CD4-positive, alpha-beta T cell treated with Interferon alpha-2 for 1 hour (primary cell): Measurements from ENCODE around the gene THUMPD3.
A peak's percentile ranks its signal among the peaks of the same experiment; 100 is the strongest.

ENCODE experiments used
- DNase-seq, 2 donors: peaks; one replicate each; pipeline ENCODE4 v3.0.0-alpha.2; 2020 to 2022

THUMPD3 gene

DNA sequence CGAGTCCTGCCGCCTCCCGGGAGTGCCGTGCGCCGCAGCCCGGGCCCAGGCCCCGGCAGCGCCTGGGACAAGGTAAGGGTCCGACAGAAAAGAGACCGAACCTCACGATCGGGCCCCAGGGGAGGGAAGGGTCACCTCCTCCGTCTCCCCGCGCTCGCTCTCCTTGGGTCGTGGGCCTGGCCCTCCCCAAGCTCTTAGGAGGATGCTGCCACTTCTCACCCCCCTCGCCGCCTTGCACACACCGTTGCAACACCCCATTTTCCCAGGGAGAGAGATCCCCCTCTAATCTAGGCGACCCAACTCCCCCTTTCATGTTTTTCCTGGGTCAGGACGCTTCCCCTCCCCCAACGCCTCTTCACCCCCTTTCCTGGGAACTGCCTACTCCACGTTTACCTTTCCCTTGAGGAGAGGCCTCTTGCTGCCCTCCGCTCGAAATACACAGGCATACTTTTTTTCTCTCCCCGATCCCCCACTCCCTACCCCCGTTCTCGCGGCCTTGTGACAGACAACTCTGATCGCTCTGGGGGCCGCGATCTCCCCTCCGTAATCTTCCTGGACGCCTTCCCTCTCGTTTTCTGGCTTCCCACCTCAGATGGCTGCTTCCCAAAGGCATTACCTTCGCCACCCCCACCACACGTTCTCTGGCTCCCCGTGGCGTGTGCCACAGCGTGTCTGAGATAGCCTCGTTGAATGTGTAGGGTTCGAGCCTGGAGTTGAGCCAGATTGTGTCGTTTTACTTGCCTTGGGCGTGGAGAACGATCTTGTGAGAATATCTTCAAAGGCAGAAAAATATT is 35.2 kb downstream of the THUMPD3 start:
- peak in 1 of 2 donors; percentile 40 for DNase-seq

DNA sequence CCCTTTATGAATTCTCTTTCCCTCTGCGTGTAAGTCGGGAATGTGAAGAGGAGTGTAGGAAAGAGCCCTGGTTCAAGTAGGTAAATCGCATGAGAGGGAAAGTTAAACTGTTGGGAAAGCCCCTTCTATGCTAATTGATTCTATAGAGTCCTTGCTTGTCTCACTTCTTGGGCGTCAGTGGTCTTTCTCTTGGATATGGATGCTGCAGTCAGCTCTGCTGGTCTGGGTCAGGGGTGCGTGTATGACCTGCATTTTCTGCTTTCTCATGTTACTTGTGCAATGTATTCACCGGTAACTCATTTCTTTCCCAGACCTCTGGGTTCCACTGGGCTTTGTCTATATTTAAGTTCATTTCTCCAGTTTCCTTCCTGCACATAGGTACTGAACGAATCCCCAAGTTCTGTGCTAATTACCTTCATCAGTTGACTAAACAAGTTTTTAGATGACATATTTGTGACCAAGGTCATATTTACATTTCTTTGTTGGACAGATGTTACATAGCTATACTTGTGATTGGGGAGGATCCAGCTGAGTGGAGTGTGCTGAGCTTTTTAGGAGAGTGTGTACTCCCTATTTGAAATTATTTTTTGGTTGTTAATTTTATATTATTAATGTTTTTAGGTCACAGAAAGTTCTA is 36.0 kb downstream of the THUMPD3 start:
- peak in 1 of 2 donors; percentile 55 for DNase-seq

DNA sequence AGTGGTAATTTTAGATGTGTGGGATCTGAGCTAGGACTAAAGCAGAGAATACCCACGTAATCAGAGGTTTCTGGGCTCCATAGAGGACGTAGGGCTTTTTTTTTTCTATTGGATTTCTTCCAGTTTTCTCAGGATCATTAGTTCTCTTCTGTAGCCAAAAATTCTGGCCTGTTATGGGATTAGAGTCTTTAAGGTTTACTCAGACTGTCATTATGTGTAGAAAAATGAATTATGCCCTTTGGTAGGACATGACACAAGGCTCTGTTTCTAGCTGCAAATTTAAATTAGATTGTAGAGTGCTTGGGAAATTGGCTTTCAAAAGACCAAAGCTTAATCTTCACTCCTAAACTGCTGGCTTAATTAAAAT is 36.5 kb downstream of the THUMPD3 start:
- no peak for DNase-seq

DNA sequence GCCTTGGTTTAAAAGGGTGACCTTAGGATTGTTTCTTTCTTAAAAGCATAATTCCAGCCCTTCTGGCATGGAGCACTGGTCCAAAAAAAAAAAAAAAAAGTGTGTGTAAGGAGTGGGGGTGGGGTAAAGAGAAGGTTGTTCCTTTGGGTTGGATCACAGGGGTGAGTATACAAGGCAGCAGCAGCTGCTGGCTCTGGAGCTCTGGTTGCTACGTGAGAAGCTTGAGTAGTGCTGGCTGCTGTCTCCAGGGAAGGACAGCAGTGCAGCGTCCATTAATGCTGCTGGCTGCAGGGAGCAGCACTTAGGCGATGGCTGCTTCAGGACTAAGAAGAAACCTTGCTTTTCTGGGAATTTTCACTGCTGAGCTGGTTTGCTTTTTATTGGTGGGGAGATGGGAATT is 36.9 kb downstream of the THUMPD3 start:
- DNase-seq = no peak

DNA sequence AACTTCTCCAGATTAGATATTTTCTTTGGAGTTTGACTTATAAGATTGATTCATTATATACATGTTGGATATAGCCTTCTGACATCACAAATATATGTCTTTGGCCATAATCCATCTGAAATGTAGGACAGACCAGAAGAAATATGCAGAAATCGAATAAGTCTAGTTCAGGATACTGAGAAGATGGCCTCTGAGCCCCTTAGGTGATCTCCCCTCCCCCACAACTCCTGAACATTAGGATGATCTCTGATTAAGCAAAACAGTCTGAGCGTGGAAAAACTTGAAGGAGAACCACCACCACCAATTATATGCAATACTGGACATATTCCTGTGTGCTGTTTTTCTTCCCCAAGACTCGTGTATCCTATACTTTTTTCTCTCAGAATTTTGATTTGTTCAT is 37.8 kb downstream of the THUMPD3 start:
- DNase-seq = no peak

DNA sequence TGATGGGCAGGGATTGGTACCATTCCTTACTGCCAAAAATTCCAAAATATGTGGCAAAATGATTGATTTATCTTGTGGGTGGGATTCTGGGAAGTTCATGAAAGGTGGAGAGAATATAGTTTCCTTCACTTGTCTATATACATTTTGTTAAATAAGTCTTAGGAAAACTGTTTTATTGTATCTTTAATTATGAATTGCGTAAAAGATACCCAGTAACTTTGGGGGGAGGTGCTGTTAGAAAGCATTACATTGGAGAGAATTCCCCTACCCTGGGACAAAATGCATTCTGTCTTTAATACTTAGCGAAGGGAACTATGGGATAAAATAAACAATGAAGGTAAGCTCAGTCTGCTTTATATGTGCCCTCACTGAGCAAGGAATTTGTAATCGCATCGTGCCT is 39.1 kb downstream of the THUMPD3 start:
- DNase-seq = no peak

DNA sequence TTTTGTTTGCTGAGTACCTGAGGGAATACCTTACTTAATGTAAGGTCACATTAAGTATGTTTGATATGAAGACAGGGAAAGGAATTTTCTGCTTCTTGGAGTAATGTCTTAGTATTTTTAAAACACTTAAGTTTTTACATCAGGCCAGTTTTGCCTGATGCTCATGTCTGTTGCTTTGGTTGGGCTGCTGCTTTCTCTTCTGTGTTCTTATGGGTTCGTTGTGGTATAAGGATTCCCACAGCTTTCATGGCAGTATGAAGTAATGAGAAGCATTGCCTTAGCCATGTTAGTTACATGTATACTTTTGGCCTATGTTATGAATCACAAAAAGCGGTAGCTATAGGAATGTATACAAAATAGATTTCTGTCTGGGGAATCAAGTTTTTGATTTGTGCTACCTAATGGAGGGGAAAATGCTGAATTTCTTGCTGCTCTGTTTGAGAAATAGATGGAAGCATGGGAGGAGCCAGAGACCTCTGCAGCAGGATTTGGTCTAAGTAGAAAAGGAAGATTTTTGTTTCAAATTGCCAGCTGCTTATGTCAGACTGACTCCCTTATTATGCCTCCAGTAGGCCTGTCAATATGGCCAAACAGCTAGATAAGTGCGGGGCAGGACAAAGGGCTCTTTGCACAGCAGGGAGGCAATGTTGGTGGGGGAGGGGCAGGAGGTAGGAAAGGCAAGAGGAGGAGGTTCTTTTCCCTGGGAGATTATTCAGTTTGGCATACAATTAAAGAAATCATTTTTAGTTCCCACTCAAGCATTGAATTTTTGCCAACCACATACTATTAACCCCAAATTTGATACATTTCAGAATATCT is 39.8 kb downstream of the THUMPD3 start:
- no peak for DNase-seq

DNA sequence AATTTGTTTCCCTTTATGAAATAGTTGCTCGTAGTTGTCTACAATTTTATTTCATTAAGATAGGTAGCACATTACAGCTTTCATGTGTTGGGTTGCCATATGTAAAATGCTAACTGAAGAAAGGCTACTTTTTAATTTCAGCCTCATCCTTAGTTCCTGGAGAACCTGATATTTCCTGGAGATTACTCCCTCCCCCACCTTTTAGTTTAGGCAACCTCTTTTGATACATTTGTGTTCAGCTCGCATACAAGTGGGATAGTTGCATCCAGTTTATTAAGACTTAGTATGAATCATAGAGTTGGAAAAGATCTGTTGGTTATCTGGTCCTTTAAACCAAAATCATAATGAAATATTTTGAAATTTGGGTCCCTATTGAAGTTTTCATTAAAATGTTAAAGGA is 40.6 kb downstream of the THUMPD3 start:
- no peak for DNase-seq

DNA sequence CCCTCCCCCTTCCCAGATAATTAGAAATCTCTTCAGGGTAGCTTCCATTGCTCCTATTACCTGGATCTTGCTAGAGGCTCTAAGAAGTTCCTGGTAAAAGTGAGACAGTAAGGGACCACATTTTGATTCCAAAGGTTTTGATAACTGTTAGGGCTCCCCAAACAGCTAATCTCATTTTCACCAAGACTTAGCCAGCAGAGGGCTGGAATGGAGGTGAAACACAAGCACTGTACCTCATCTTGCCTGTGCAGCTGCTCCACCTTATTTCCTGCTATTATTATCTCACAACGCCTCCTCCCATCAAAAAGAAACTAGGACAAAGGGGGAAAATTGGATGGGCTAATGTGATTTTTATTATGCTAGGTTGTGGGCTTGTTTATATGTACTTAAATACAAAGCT is 41.8 kb downstream of the THUMPD3 start:
- peak in 1 of 2 donors; percentile 24 for DNase-seq

DNA sequence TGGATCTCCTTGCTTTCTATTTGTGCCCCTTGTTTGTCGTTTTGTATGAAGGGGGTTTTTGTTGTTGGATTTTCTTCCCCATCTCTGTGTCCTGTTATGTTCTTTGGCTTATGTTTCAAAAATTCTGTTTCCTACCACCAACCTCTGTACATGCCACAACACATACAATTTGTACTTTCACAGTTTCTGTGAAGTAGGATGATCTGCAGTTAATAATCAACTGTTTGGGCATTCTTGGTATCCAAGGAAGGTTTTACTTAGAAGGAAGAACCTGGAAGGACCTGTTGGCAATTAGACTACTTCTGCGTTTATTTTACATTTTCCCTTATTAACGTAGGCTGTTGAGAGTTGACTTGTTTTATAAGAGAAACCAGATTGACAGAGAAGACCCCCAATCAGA is 42.9 kb downstream of the THUMPD3 start:
- DNase-seq = no peak

DNA sequence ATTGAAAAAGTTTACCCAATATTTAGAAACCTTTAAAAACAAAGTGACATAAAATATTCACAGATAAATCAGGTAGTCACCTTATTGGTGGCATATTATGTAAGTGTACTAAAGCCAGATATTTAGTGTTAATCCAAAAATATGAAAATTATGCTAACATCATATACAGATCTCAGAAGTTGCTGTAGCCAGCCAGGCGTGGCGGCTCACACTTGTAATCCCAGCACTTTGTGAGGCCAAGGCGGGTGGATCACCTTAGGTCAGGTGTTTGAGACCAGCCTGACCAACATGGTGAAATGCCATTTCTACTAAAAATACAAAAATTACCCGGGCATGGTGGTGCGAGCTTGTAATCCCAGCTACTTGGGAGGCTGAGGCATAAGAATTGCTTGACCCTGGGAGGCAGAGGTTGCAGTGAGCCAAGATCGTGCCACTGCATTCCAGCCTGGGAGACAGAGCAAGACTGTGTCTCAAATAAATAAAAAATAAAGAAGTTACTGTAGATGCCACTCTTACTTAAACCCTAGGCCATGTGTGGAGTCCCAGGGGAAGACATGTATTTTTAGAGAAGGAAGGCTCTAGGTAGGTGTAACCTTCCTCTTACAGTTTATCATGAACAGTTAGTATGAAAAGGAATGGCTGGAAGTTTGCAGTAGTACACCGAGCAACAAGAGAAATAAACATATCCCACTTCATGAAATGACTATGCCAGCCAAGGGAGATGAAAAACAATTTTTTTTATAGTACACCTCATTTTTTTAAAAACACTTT is 44.2 kb downstream of the THUMPD3 start:
- DNase-seq = no peak

DNA sequence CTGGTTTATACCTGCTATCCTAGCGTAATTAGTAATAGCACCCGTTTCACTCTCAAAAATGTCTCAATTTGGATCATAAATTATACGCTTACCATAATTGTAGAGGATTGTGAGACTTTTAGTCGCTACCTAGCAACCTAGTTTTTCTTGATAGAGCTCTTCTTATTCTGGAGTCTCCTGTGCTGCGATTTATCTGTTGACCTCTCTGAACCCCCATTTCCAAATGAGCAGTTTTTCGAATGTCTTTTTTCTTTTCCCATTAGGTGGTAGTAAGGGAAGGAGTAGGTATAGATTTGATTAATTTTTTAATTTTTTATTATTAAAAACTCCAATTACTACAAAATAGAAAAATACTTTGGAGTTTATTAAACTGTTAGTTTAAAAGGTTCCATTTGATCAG is 45.2 kb downstream of the THUMPD3 start:
- DNase-seq = no peak

DNA sequence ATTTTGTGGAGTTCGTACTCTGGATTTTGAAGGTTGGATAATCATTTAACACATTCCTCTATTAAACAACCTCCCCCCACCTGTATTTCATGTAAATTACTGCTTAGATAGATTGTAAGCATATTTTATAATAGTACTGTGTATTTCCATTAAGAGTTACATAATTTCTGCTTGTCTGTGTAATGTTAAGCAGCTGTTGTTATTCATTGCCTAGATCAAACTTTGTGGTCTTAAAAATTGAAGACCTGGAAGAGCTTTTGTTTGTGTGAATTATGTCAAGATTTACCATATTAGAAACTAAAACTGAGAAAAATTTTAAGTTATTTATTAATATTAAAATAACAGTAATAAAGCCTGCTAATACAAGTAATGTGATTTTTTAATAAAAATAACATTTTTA is 45.7 kb downstream of the THUMPD3 start:
- no peak for DNase-seq

DNA sequence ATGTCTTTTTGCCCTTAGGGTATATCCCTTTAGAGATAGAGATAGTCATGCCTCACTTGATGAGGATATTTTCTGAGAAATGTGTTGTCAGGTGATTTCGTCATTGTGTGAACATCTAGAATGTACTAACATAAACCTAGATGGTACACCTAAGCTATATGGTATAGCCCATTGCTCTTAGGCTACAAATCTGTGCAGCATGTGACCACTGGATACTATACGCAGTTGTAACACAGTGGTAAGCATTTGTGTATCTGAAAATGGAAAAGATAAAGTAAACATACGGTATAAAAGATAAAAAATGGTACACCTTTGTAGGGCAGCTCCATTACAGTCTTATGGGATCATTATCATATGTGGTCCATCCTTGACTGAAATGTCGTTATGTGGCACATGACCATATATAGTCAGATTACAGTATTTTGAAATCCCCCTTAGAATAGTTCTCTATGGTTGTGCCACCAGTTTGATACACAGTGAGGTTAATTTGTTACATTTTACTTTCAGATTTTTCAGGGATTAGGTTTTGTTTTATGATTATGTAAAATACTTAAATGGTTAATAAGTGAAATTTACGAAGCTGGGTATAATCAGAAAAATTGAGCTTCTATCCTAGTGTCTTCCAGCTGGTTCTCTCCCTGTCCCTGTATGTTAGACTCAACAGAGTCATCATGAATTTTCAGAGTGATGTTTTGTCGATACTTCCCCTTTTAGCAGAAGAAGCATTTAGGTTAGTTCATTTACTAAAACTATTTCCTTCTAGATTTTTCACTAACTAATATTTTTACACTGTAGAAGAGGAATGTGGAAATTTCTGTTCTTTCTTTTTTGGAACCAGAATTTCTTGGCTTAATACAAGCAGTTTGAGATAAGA is 47.4 kb downstream of the THUMPD3 start:
- no peak for DNase-seq

DNA sequence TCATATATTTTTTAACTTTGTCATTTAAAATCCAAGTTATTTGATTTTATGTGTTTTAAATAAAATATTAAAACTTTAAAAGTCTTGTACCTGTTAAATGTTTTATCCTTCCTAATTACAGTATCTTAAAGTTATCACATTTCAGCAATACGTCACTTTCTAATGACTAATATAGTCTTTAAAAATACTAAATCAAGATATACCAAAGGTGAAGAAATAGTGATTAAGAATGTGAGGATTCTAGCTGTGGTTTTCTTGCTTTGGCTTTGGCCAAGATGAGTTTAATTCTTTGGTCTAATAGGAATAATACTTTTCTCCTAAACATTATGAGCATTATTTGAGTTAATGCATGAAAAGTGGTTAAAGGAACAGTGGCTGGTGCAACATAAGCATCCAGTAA is 48.4 kb downstream of the THUMPD3 start:
- DNase-seq = no peak

DNA sequence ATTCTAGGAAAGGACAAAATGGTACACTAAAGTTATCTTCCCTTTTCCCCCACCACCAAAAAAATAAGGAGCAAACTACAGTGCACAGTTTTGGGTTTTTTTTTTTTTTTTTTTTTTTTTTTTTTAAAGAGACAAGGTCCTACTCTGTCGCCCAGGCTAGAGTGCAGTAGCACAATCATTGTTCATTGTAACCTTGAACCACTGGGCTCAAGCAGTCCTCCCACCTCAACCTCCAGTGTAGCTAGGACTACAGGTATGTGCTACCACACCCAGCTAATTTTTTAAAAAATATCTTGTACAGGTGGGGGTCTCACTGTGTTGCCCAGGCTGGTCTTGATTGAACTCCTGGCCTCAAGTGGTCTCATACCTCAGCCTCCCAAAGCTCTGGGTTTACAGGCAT is 49.4 kb downstream of the THUMPD3 start:
- no peak for DNase-seq

DNA sequence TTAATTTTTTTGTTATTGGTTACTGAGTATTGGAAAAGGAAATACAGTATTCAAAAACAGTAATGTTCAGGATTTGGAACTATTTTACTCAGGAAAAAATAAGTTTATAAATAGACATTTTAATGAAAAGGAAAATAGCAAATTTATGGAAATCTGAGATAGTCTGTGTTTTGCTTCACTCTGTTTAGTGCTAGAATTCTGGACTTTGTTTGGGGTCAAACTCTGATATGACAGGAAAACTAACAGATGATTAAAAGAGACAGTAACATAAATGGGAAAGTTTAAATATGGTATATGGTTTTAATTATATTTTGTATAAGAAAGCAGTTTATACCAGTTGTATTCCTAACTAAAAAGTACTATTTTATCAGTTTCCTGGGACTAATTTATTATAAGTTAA is 52.0 kb downstream of the THUMPD3 start:
- DNase-seq = no peak

DNA sequence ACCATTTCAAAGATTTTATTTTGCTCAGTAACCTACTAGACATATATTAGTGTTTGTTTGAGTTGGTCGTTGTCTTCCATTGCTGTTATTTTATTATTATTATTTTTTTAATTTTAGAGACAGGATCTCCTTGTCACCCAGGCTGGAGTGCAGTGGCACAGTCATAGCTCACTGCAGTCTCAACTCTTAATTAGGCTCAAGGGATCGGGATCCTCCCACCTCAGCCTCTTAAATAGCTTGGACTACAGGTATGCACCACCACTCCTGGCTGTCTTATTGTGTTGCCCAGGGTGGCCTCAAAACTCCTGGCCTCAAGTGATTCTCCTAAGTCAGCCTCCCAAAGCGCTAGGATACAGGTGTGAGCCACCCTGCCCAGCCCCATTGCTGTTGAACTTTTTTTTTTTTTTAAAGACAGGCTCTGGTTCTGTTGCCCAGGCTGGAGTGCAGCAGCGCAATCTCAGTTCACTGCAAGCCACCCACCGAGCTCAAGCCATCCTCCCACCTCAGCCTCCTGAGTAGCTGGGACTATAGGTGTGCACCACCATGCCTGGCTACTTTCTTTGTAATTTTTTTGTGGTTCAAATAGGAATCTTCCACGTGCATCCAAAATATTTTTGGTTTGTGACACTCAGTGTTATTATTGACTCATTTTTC is 52.8 kb downstream of the THUMPD3 start:
- no peak for DNase-seq

DNA sequence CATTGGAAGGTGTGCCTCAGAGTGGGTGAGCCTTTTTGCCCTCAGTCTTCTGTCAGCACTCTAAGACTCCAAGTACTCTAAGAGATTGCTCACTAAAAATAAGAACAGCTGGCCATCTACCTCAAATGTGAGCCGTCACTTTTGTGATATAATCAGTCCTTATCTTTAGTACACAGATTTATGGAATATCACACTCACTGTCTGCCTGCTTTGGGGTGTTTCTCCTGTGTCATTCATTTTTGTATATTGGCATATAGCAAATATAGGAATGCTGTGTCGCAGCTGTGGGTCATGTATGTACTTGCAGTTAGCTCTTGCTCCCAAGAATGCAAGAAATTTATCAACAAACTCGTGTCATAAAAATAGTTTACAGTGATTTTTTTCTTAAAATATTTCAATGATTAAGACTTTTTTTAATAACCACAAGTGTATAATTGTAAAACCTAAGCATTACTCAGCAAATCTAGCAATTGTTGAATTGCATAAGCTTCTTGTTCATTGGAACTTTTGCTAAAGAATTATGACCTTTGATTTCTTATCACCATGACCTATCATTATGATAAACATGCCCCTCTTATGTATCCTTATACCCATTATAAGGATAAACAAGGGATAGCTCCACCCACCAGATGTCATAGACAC is 53.4 kb downstream of the THUMPD3 start:
- no peak for DNase-seq

DNA sequence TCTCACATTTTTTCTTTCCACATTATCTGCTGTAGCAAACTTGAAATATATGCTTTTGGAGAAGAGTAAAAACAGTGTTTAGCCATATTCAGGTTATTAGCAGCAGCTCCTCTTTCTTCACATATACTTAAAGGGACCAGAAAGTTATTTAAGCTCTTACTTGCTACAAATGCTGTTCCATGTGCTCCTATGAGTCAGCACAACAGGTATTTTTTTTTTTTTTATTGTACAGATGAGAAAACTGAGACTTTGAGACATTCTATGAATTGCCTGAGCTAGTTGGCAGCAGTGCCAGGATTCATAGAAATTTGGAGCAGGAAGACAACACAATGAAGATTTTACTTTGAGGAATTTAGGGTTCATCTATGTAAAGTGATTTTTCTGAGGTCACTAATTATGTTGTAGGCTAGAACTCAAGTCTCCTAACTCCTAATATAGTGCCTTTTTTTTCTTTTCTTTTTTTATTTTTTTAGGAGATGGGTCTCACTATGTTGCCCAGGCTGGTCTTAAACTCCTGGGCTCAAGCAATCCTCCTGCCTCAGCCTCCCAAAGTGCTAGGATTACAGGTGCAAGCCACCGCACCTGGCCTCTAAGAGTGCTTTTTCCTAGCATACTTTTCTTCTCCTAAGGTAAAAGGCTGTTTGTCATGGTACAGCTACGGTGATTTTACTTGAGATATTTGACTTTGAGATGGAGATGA is 58.1 kb downstream of the THUMPD3 start:
- no peak for DNase-seq
